ENCODE data around the gene S100PBP. TPM values are rescaled to one million over a fixed set of nuclear protein-coding genes. Genes with fewer than 3 reads are reported as not detected.
A peak's percentile ranks its signal among the peaks of the same experiment; 100 is the strongest.

S100PBP gene
- total and polyA plus RNA-seq, 2 of the 4 experiments (the other 2 are of a cell fraction): 13.9 to 20.3 TPM

DNA sequence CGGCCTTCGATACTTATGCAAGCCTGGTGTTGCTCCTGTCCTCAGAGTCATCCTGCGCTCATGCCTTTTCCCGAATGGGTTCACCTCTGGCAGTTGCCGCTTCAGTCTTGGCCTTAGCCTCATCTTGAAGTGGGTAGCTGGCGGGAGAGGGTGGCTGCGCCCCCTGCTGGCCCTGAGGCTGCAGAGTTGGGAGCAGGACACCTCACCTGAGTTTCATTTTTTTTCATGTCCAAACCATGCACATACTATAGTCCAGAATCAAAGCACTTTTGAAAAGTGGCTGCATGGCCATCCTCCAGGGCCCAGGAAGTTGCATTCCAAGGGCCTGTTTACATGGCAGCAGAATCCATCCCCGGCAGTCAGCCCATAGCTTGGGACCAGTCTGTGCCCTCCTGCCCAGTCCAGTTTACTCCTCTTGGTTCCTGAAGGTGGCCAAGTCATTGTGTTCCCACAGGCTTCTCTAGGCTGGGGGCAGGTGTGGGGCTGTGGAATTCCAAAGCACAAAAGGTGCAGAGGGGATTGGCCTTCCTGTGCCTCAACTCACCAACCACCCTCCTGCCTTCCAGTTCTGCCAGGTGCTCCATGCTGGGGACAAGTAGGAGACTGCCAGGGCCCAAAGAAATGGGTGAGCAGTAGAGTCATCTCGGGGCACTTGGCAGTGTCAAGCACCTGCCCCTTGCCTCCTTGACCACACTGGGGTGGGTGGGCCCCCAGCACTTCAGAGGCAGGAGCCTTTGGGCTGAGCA is 44.3 kb upstream of the S100PBP start (continued):
- no peak for TF ChIP-seq CHD1 (IDR thresholded peaks at IDR 0.05; ENCODE audit: low read depth, low read length)
- TF ChIP-seq RAD21 (IDR thresholded peaks at IDR 0.05; ENCODE audit: low read length): peak; percentile 90

GRCh38 chr1:32773764-32774463 is 43.5 kb upstream of the S100PBP start:
- in situ Hi-C loops (cut with MboI; ENCODE audit: low sequenced_read_pairs) (no loop called here), dilution Hi-C loops (cut with HindIII; ENCODE audit: low sequenced_read_pairs, unreplicated experiment) (no loop called here), intact Hi-C loops (cut with micrococcal nuclease) (loop anchor here (1.0 to 2.0 kb wide), 3 partner anchors 62 to 373 kb away; no protein-coding TSS in a partner anchor)
- no peak for DNase-seq
- H3K9me3 ChIP-seq (ENCODE audit: control insufficient read depth, insufficient read depth, low read length): no peaks in the 10 kb centered on the region
- H3K56ac ChIP-seq (ENCODE audit: extremely low read depth, insufficient read depth, low read length): no peak overlapping the region
- peaks cover 44% of the 10 kb centered on the region for H3K36me3 ChIP-seq (ENCODE audit: control insufficient read depth, insufficient read depth, low read length)
- no peak overlapping the region for H3K9ac ChIP-seq (ENCODE audit: low read depth, low read length)
- ATAC-seq (ENCODE audit: low read depth): 0 out of 2 replicates have a peak, but pooled peaks have one; percentile 5
- H2BK20ac ChIP-seq (ENCODE audit: low read depth, low read length): no peak overlapping the region
- no peak overlapping the region for H2AK5ac ChIP-seq (ENCODE audit: low read depth, low read length)
- no peak overlapping the region for H2AFZ ChIP-seq (replicated peaks; ENCODE audit: low read length, poor library complexity)
- H3K4me3 ChIP-seq (ENCODE audit: insufficient read depth, low read depth, low read length): no peak overlapping the region
- no peak overlapping the region for H4K5ac ChIP-seq (ENCODE audit: low read depth, low read length)
- no CpG with 5 or more reads among the region's 7 CpGs for WGBS, 2 experiments (ENCODE audit: extremely low coverage in 2 of 2, insufficient read length in 1 of 2)
- peaks cover 6% of the 10 kb centered on the region for H3K4me1 ChIP-seq (ENCODE audit: control insufficient read depth, insufficient read depth, low read length)
- H3K9me1 ChIP-seq (ENCODE audit: insufficient read depth, low read length): no peaks in the 10 kb centered on the region; the same call in 1 of the 2 replicates
- no peaks in the 10 kb centered on the region for H3K27me3 ChIP-seq (ENCODE audit: control insufficient read depth, insufficient read depth, low read length)
- H3K14ac ChIP-seq (replicated peaks; ENCODE audit: low read depth, low read length): no peak overlapping the region
- no peak overlapping the region for H3K18ac ChIP-seq (ENCODE audit: low read depth, low read length)
- ChIA-PET POLR2A (ENCODE audit: unreplicated experiment) (no interaction called here), CTCF (interaction anchor here (0.9 to 5.7 kb wide), 5 partner anchors 12 to 254 kb away, joined by 3 to 52 read pairs (median 6); no protein-coding TSS in a partner anchor)
- no peak overlapping the region for H3K27ac ChIP-seq (ENCODE audit: insufficient read depth, low read length)
- H3K23ac ChIP-seq (ENCODE audit: low read depth, low read length): no peak overlapping the region
- no peak overlapping the region for H3K4ac ChIP-seq (ENCODE audit: low read depth, low read length)
- no peak overlapping the region for H2BK15ac ChIP-seq (ENCODE audit: low read depth, low read length)
- BruUV-seq (replicated peaks): no TSS peak
- no peak overlapping the region for H2BK120ac ChIP-seq (ENCODE audit: low read depth, low read length)
- H3K4me2 ChIP-seq (ENCODE audit: low read depth, low read length): no peak overlapping the region
- TF ChIP-seq USF2 (IDR thresholded peaks at IDR 0.05; ENCODE audit: low read depth, low read length): no peak
- TF ChIP-seq CEBPB (IDR thresholded peaks at IDR 0.05; ENCODE audit: low read depth, low read length): no peak
- H3K79me1 ChIP-seq (ENCODE audit: low read depth in 1 of 2, low read length in 2 of 2): peaks cover 0 to 14% of the 10 kb centered on the region in 2 experiments; a peak in 2 of 4 replicates
- H4K91ac ChIP-seq (ENCODE audit: insufficient read depth, low read depth, low read length): no peak overlapping the region
- H2AK9ac ChIP-seq (replicated peaks; ENCODE audit: low read depth, low read length, poor library complexity): peak overlapping the region; percentile 25
- H4K20me1 ChIP-seq (ENCODE audit: insufficient read depth, low read length): peaks cover 18% of the 10 kb centered on the region; the same call in 1 of the 2 replicates
- no peak overlapping the region for H2BK5ac ChIP-seq (ENCODE audit: low read depth, low read length, poor library complexity, severe bottlenecking)
- no peak overlapping the region for H4K8ac ChIP-seq (ENCODE audit: low read depth in 2 of 2, low read length in 2 of 2)
